IMR-90 (cell line): ENCODE data around the gene NR2C1. TPM values are rescaled to one million over a fixed set of nuclear protein-coding genes. Genes with fewer than 3 reads are reported as not detected.

Experiments
- ATAC-seq: fragments of 200-7000 bp; cut with Tn5 transposase; 2 replicates; pipeline ENCODE4 v1.9.1; 2020; ENCODE audit warnings: low read depth, mild to moderate bottlenecking, moderate library complexity
- BruUV-seq: library from RNA; stranded (reverse); fragments of 400-500 nt; replicated peaks from 2 replicates; lab custom pipeline; 2021; lab: Mats Ljungman, UMichigan
- CTCF ChIA-PET: fragments of 300-600 bp; formaldehyde crosslinking; extraction: SDS; loops from one replicate; lab custom pipeline; 2021; ENCODE audit warnings: antibody characterized with exemption; lab: Yijun Ruan, JAX
- POLR2A ChIA-PET: fragments of 300-600 bp; sonication (Branson Sonifier 250); formaldehyde crosslinking; loops from one replicate; lab custom pipeline; 2022; ENCODE audit warnings: antibody characterized with exemption; ENCODE audit not compliant: unreplicated experiment; lab: Charles Lee
- DNase-seq: peaks from one replicate; pipeline ENCODE4 v3.0.0; 2013
- H2AFZ ChIP-seq: replicated peaks from 2 replicates; pipeline ENCODE3; 2013; ENCODE audit warnings: low read length, mild to moderate bottlenecking; ENCODE audit not compliant: poor library complexity
- H2AK5ac ChIP-seq: 2 replicates; pipeline ENCODE4 v1.6.1; 2013; ENCODE audit warnings: low read depth, low read length, inconsistent platforms
- H2AK9ac ChIP-seq: replicated peaks from 2 replicates; pipeline ENCODE3; 2013; ENCODE audit warnings: mild to moderate bottlenecking, low read depth, low read length, moderate library complexity; ENCODE audit not compliant: poor library complexity
- H2BK120ac ChIP-seq: 2 replicates; pipeline ENCODE4 v1.6.1; 2013; ENCODE audit warnings: low read depth, low read length, inconsistent platforms
- H2BK15ac ChIP-seq: 3 replicates; pipeline ENCODE4 v1.6.1; 2013; ENCODE audit warnings: low read depth, low read length, inconsistent platforms
- H2BK20ac ChIP-seq: 2 replicates; pipeline ENCODE4 v1.6.1; 2013; ENCODE audit warnings: low read depth, mild to moderate bottlenecking, inconsistent platforms, low read length, moderate library complexity
- H2BK5ac ChIP-seq: 2 replicates; pipeline ENCODE4 v1.6.1; 2013; ENCODE audit warnings: mild to moderate bottlenecking, low read depth, low read length, inconsistent platforms; ENCODE audit not compliant: poor library complexity, severe bottlenecking
- H3K14ac ChIP-seq: replicated peaks from 2 replicates; pipeline ENCODE4 v1.6.1; 2013; ENCODE audit warnings: low read depth, low read length, inconsistent platforms
- H3K18ac ChIP-seq: 2 replicates; pipeline ENCODE4 v1.6.1; 2013; ENCODE audit warnings: low read depth, low read length, control low read depth
- H3K23ac ChIP-seq: 2 replicates; pipeline ENCODE4 v1.6.1; 2013; ENCODE audit warnings: low read depth, low read length, inconsistent platforms
- H3K27ac ChIP-seq: 2 replicates; pipeline ENCODE4 v1.5.1; 2013; ENCODE audit warnings: mild to moderate bottlenecking, control low read depth, low read length; ENCODE audit not compliant: insufficient read depth
- H3K27me3 ChIP-seq: 2 replicates; pipeline ENCODE4 v1.6.1; 2013; ENCODE audit warnings: low read length; ENCODE audit not compliant: control insufficient read depth, insufficient read depth
- H3K36me3 ChIP-seq: 2 replicates; pipeline ENCODE4 v1.6.1; 2013; ENCODE audit warnings: low read length, mixed read lengths; ENCODE audit not compliant: control insufficient read depth, insufficient read depth
- H3K4ac ChIP-seq: 2 replicates; pipeline ENCODE4 v1.6.1; 2013; ENCODE audit warnings: low read depth, low read length, inconsistent platforms
- H3K4me1 ChIP-seq: 2 replicates; pipeline ENCODE4 v1.6.1; 2013; ENCODE audit warnings: low read length, mixed read lengths; ENCODE audit not compliant: control insufficient read depth, insufficient read depth
- H3K4me2 ChIP-seq: 2 replicates; pipeline ENCODE4 v1.6.1; 2013; ENCODE audit warnings: low read depth, mild to moderate bottlenecking, control low read depth, low read length, moderate library complexity
- H3K4me3 ChIP-seq: 2 replicates; pipeline ENCODE4 v1.5.1; 2013; ENCODE audit warnings: low read depth, mild to moderate bottlenecking, control low read depth, low read length, moderate library complexity; ENCODE audit not compliant: insufficient read depth
- H3K56ac ChIP-seq: 2 replicates; pipeline ENCODE4 v1.6.1; 2013; ENCODE audit warnings: low read length, inconsistent platforms; ENCODE audit not compliant: insufficient read depth; ENCODE audit errors: extremely low read depth
- H3K79me1 ChIP-seq, 2 experiments: 2 replicates each; pipeline ENCODE4 v1.6.1; 2013; ENCODE audit warnings: low read length in 2 of 2, inconsistent platforms in 1 of 2, low read depth in 1 of 2
- H3K9ac ChIP-seq: 2 replicates; pipeline ENCODE4 v1.6.1; 2013; ENCODE audit warnings: low read depth, low read length, control low read depth
- H3K9me1 ChIP-seq: 2 replicates; pipeline ENCODE4 v1.6.1; 2013; ENCODE audit warnings: low read length, inconsistent platforms; ENCODE audit not compliant: insufficient read depth
- H3K9me3 ChIP-seq: 2 replicates; pipeline ENCODE4 v1.6.1; 2013; ENCODE audit warnings: low read length; ENCODE audit not compliant: control insufficient read depth, insufficient read depth
- H4K20me1 ChIP-seq: 2 replicates; pipeline ENCODE4 v1.6.1; 2013; ENCODE audit warnings: low read length, inconsistent platforms; ENCODE audit not compliant: insufficient read depth
- H4K5ac ChIP-seq: 2 replicates; pipeline ENCODE4 v1.6.1; 2013; ENCODE audit warnings: mild to moderate bottlenecking, low read depth, low read length, control low read depth
- H4K8ac ChIP-seq, 2 experiments: 2 replicates each; pipeline ENCODE4 v1.6.1; 2013; ENCODE audit warnings: low read depth in 2 of 2, low read length in 2 of 2, control low read depth in 1 of 2, inconsistent platforms in 1 of 2
- H4K91ac ChIP-seq: 2 replicates; pipeline ENCODE4 v1.6.1; 2013; ENCODE audit warnings: low read depth, low read length, inconsistent platforms; ENCODE audit not compliant: insufficient read depth
- BHLHE40 ChIP-seq: fragments of 150-350 bp; IDR thresholded peaks from 2 replicates; pipeline ENCODE4 v1.6.1; 2016; ENCODE audit warnings: mild to moderate bottlenecking, low read depth, low read length
- MAZ ChIP-seq: IDR thresholded peaks from 2 replicates; pipeline ENCODE4 v1.6.1; 2012; ENCODE audit warnings: low read depth, mild to moderate bottlenecking, low read length, improper control_type of control experiment, moderate library complexity, borderline replicate concordance
- MXI1 ChIP-seq: IDR thresholded peaks from 2 replicates; pipeline ENCODE4 v1.6.1; 2012; ENCODE audit warnings: low read depth, mild to moderate bottlenecking, low read length, moderate library complexity, borderline replicate concordance
- WGBS, 2 experiments: methylation state at CpG; one replicate each; pipeline versions ENCODE4 v1.1.5 to v1.1.7; 2013; ENCODE audit warnings: missing lambda C conversion rate in 2 of 2; ENCODE audit not compliant: insufficient read length in 1 of 2; ENCODE audit errors: extremely low coverage in 2 of 2; 5-methylcytosine and 5-hydroxymethylcytosine counted together
- dilution Hi-C: fragments of 300-500 bp; cut with HindIII; formaldehyde crosslinking; loops from one replicate; pipeline ENCODE4 v1.14.3; 2018; ENCODE audit warnings: low sequenced_read_pairs; ENCODE audit not compliant: unreplicated experiment
- in situ Hi-C: fragments of 300-500 bp; cut with MboI; formaldehyde crosslinking; loops from 3 replicates; pipeline ENCODE4 v1.14.3; 2019; ENCODE audit warnings: low sequenced_read_pairs, inconsistent platforms, mixed read lengths
- intact Hi-C: fragments of 100-400 bp; cut with micrococcal nuclease; formaldehyde crosslinking; loops from 2 replicates; pipeline ENCODE4 v1.10.0; 2022
- polyA plus RNA-seq, 3 experiments: library from polyadenylated mRNA; depleted of rRNA; stranded (reverse); fragments of >200 nt; gene quantifications; 2 replicates each; pipeline ENCODE4 v1.2.3, GENCODE V29; 2012; ENCODE audit warnings: low replicate concordance in 1 of 3
- total RNA-seq: library from RNA; depleted of rRNA; stranded (reverse); fragments of >200 nt; gene quantifications from 2 replicates; pipeline ENCODE4 v1.2.3, GENCODE V29; 2012

NR2C1 gene
- total and polyA plus RNA-seq, 2 of the 4 experiments (the other 2 are of a cell fraction): 12.7 to 14.1 TPM

- H3K14ac ChIP-seq: no peak overlapping the region
- H2BK20ac ChIP-seq: no peak overlapping the region
- no peak overlapping the region for H2BK120ac ChIP-seq
- H3K4ac ChIP-seq: no peak overlapping the region
- H2AK5ac ChIP-seq: no peak overlapping the region
- ChIA-PET POLR2A (no interaction called here), CTCF (no interaction called here)
- H3K27me3 ChIP-seq: no peaks in the 10 kb centered on the region
- H2BK5ac ChIP-seq: no peak overlapping the region
- no peak overlapping the region for H2BK15ac ChIP-seq
- H4K91ac ChIP-seq: no peak overlapping the region
- H3K9me1 ChIP-seq: peaks cover 7% of the 10 kb centered on the region; the same call in 1 of the 2 replicates
- no peak overlapping the region for H2AFZ ChIP-seq
- intact Hi-C loops: no loop called here
- peaks cover 26 to 36% of the 10 kb centered on the region in 2 experiments for H3K79me1 ChIP-seq
- H3K4me1 ChIP-seq: peaks cover 6% of the 10 kb centered on the region
- peaks cover 6% of the 10 kb centered on the region for H3K36me3 ChIP-seq
- no peak overlapping the region for H4K8ac ChIP-seq
- no peak overlapping the region for H3K27ac ChIP-seq
- H3K18ac ChIP-seq: no peak overlapping the region
- 43% methylated on average over 1 of the region's 2 CpGs; no CpG with 5 or more reads in 1 of the 2 experiments for WGBS, 2 experiments
- no peak overlapping the region for H3K4me2 ChIP-seq
- H3K9ac ChIP-seq: no peak overlapping the region
- in situ Hi-C loops: no loop called here
- TF ChIP-seq BHLHE40 (no peak), MAZ (no peak), MXI1 (no peak)
- no peak overlapping the region for H3K23ac ChIP-seq
- no TSS peak for BruUV-seq
- H2AK9ac ChIP-seq: no peak overlapping the region
- dilution Hi-C loops: no loop called here
- H3K56ac ChIP-seq: no peak overlapping the region
- ATAC-seq: no peak
- DNase-seq: no peak
- no peaks in the 10 kb centered on the region for H3K9me3 ChIP-seq
- no peak overlapping the region for H4K5ac ChIP-seq
- no peak overlapping the region for H3K4me3 ChIP-seq
- H4K20me1 ChIP-seq: no peaks in the 10 kb centered on the region; the same call in 1 of the 2 replicates
Measured at GRCh38 chr12:94987801-94988200, 85.6 kb downstream of the NR2C1 start.
